ENCODE measurements around the gene TMEM106B.

Gene TMEM106B

GRCh38 chr7:12229046-12229445, 18.0 kb downstream of the TMEM106B start:
- H3K9me3 ChIP-seq (ENCODE audit: control insufficient read depth, insufficient read depth, low read length): no peaks in the 10 kb centered on the region
- H3K27me3 ChIP-seq (ENCODE audit: control insufficient read depth, insufficient read depth, low read length): no peaks in the 10 kb centered on the region
- H3K4me1 ChIP-seq (ENCODE audit: control insufficient read depth, insufficient read depth, low read length): no peaks in the 10 kb centered on the region
- no peak overlapping the region for H3K4me3 ChIP-seq (ENCODE audit: low read depth, low read length)
- H3K36me3 ChIP-seq (ENCODE audit: control insufficient read depth, insufficient read depth, low read length): peaks cover 56% of the 10 kb centered on the region
- no peak overlapping the region for H3K9ac ChIP-seq (ENCODE audit: low read depth, low read length)
- no peak overlapping the region for H3K27ac ChIP-seq (ENCODE audit: low read depth, low read length)

DNA sequence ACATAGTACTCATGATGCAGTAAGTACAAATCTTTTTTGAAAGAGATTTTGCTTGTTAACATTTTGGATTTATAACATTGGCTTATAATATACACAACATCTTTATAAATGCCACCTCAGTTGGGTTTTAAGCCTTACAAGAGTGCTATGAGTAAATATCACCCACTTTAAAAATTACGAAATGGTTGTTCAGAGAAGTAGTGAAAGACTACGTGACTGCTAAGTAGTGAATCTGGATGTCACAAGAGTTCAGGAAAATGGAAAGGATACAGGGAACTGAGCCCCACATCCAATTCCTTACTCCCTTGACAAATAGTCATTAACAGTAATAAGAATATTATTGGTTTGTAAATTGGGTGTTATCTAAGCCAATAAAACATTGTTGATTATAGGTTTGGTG, 20.0 kb downstream of the TMEM106B start:
- no peaks in the 10 kb centered on the region for H3K4me1 ChIP-seq (ENCODE audit: control insufficient read depth, insufficient read depth, low read length)
- H3K9ac ChIP-seq (ENCODE audit: low read depth, low read length): no peak overlapping the region
- no peak overlapping the region for H3K4me3 ChIP-seq (ENCODE audit: low read depth, low read length)
- no peaks in the 10 kb centered on the region for H3K27me3 ChIP-seq (ENCODE audit: control insufficient read depth, insufficient read depth, low read length)
- H3K9me3 ChIP-seq (ENCODE audit: control insufficient read depth, insufficient read depth, low read length): no peaks in the 10 kb centered on the region
- no peak overlapping the region for H3K27ac ChIP-seq (ENCODE audit: low read depth, low read length)
- peaks cover 49% of the 10 kb centered on the region for H3K36me3 ChIP-seq (ENCODE audit: control insufficient read depth, insufficient read depth, low read length)

- Histone ChIP-seq H3K27ac (ENCODE audit: low read depth, low read length) (no peak overlapping the region), H3K4me3 (ENCODE audit: low read depth, low read length) (no peak overlapping the region), H3K4me1 (ENCODE audit: control insufficient read depth, insufficient read depth, low read length) (no peaks in the 10 kb centered on the region), H3K9me3 (ENCODE audit: control insufficient read depth, insufficient read depth, low read length) (no peaks in the 10 kb centered on the region), H3K27me3 (ENCODE audit: control insufficient read depth, insufficient read depth, low read length) (no peaks in the 10 kb centered on the region), H3K9ac (ENCODE audit: low read depth, low read length) (no peak overlapping the region), H3K36me3 (ENCODE audit: control insufficient read depth, insufficient read depth, low read length) (peaks cover 35% of the 10 kb centered on the region)
Measured at GRCh38 chr7:12233175-12233574, 22.1 kb downstream of the TMEM106B start.

DNA sequence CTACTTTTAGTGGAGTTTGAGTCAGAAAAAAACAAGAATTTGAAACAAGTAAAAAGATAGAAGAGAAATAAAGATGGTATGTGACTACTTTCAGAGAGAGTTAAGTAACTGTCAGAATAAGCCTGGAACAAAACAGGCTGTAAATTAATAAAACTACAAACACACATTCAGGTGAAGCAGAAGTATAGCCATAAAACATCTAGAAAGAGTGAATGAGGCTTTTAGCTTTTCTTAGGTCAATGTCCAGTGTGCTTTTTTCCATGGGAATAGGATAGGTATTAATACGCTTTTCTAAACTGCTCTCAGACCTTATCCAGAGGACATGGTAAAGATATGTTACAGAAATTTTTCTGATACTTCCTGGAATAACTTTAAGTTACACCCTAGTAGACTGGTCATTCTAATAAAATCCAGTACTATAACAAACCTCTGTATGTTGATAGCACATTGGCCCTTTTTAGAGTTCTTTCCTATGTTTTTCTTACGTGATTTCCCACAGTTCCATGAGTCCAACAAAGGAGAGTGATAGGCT, 23.3 kb downstream of the TMEM106B start:
- H3K9me3 ChIP-seq (ENCODE audit: control insufficient read depth, insufficient read depth, low read length): no peaks in the 10 kb centered on the region
- H3K4me3 ChIP-seq (ENCODE audit: low read depth, low read length): no peak overlapping the region
- no peak overlapping the region for H3K27ac ChIP-seq (ENCODE audit: low read depth, low read length)
- no peak overlapping the region for H3K9ac ChIP-seq (ENCODE audit: low read depth, low read length)
- no peaks in the 10 kb centered on the region for H3K27me3 ChIP-seq (ENCODE audit: control insufficient read depth, insufficient read depth, low read length)
- H3K4me1 ChIP-seq (ENCODE audit: control insufficient read depth, insufficient read depth, low read length): no peaks in the 10 kb centered on the region
- peaks cover 28% of the 10 kb centered on the region for H3K36me3 ChIP-seq (ENCODE audit: control insufficient read depth, insufficient read depth, low read length)

DNA sequence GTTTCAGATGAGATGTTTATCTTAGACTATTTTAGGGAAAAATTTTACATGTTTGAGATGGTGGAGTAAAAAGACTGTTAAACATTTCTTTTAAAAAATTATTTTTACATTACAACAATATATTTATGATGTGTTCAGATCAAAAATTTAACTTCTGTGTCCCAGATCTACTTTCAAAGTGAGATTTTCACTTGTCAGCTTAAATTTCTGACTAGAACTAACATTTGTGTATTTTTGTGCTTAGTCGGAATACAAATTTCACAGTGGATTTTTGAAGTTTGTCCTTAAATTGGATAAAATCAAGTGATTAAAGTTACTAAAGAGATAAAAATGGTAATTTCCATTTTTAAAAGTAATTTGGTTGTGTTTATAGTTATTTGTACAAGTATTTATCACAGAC, 24.9 kb downstream of the TMEM106B start:
- Histone ChIP-seq H3K9me3 (ENCODE audit: control insufficient read depth, insufficient read depth, low read length) (no peaks in the 10 kb centered on the region), H3K27ac (ENCODE audit: low read depth, low read length) (no peak overlapping the region), H3K9ac (ENCODE audit: low read depth, low read length) (no peak overlapping the region)

GRCh38 chr7:12237007-12237406, 25.9 kb downstream of the TMEM106B start:
- H3K4me3 ChIP-seq (ENCODE audit: low read depth, low read length): no peak overlapping the region
- no peaks in the 10 kb centered on the region for H3K27me3 ChIP-seq (ENCODE audit: control insufficient read depth, insufficient read depth, low read length)
- H3K9ac ChIP-seq (ENCODE audit: low read depth, low read length): no peak overlapping the region
- peaks cover 9% of the 10 kb centered on the region for H3K36me3 ChIP-seq (ENCODE audit: control insufficient read depth, insufficient read depth, low read length)
- no peaks in the 10 kb centered on the region for H3K4me1 ChIP-seq (ENCODE audit: control insufficient read depth, insufficient read depth, low read length)
- H3K27ac ChIP-seq (ENCODE audit: low read depth, low read length): no peak overlapping the region
- no peaks in the 10 kb centered on the region for H3K9me3 ChIP-seq (ENCODE audit: control insufficient read depth, insufficient read depth, low read length)

More for the DNA sequence above, 24.9 kb downstream of the TMEM106B start:
- Histone ChIP-seq H3K36me3 (ENCODE audit: control insufficient read depth, insufficient read depth, low read length) (peaks cover 18% of the 10 kb centered on the region), H3K4me1 (ENCODE audit: control insufficient read depth, insufficient read depth, low read length) (no peaks in the 10 kb centered on the region), H3K4me3 (ENCODE audit: low read depth, low read length) (no peak overlapping the region), H3K27me3 (ENCODE audit: control insufficient read depth, insufficient read depth, low read length) (no peaks in the 10 kb centered on the region)

- Histone ChIP-seq H3K27ac (ENCODE audit: low read depth, low read length) (no peak overlapping the region), H3K4me3 (ENCODE audit: low read depth, low read length) (no peak overlapping the region), H3K9me3 (ENCODE audit: control insufficient read depth, insufficient read depth, low read length) (no peaks in the 10 kb centered on the region), H3K4me1 (ENCODE audit: control insufficient read depth, insufficient read depth, low read length) (no peaks in the 10 kb centered on the region), H3K27me3 (ENCODE audit: control insufficient read depth, insufficient read depth, low read length) (no peaks in the 10 kb centered on the region), H3K36me3 (ENCODE audit: control insufficient read depth, insufficient read depth, low read length) (no peaks in the 10 kb centered on the region), H3K9ac (ENCODE audit: low read depth, low read length) (no peak overlapping the region)
Measured at GRCh38 chr7:12239806-12240205, 28.7 kb downstream of the TMEM106B start.

DNA sequence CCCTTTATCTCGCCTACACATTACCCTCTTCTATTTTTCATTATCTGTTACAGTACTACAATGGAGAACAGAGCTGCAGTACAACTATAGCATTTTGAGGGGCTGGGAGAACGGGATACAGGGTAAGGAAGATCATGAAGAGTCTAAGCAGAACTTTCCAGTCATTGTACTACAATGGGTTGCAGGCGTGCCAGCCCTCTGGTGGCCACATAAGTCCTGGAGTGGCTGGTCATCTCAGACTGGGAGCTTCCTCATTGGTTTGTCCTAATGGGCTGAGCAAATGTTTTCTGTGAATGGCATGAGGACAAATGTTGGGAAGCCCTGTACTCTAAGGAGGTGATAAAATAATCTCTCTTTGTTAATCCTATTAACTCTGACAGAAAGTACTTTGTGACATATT, 33.0 kb downstream of the TMEM106B start:
- H3K36me3 ChIP-seq (ENCODE audit: control insufficient read depth, insufficient read depth, low read length): no peaks in the 10 kb centered on the region
- H3K27me3 ChIP-seq (ENCODE audit: control insufficient read depth, insufficient read depth, low read length): no peaks in the 10 kb centered on the region
- no peak overlapping the region for H3K4me3 ChIP-seq (ENCODE audit: low read depth, low read length)
- no peaks in the 10 kb centered on the region for H3K9me3 ChIP-seq (ENCODE audit: control insufficient read depth, insufficient read depth, low read length)
- H3K9ac ChIP-seq (ENCODE audit: low read depth, low read length): no peak overlapping the region
- H3K4me1 ChIP-seq (ENCODE audit: control insufficient read depth, insufficient read depth, low read length): no peaks in the 10 kb centered on the region
- no peak overlapping the region for H3K27ac ChIP-seq (ENCODE audit: low read depth, low read length)

- Histone ChIP-seq H3K4me1 (ENCODE audit: control insufficient read depth, insufficient read depth, low read length) (no peaks in the 10 kb centered on the region), H3K36me3 (ENCODE audit: control insufficient read depth, insufficient read depth, low read length) (no peaks in the 10 kb centered on the region), H3K4me3 (ENCODE audit: low read depth, low read length) (no peak overlapping the region), H3K9ac (ENCODE audit: low read depth, low read length) (no peak overlapping the region), H3K27me3 (ENCODE audit: control insufficient read depth, insufficient read depth, low read length) (no peaks in the 10 kb centered on the region), H3K27ac (ENCODE audit: low read depth, low read length) (no peak overlapping the region), H3K9me3 (ENCODE audit: control insufficient read depth, insufficient read depth, low read length) (no peaks in the 10 kb centered on the region)
Measured at GRCh38 chr7:12244694-12245093, 33.6 kb downstream of the TMEM106B start.

GRCh38 chr7:12249706-12250105, 38.6 kb downstream of the TMEM106B start:
- Histone ChIP-seq H3K4me1 (ENCODE audit: control insufficient read depth, insufficient read depth, low read length) (no peaks in the 10 kb centered on the region), H3K36me3 (ENCODE audit: control insufficient read depth, insufficient read depth, low read length) (no peaks in the 10 kb centered on the region), H3K4me3 (ENCODE audit: low read depth, low read length) (no peak overlapping the region), H3K9me3 (ENCODE audit: control insufficient read depth, insufficient read depth, low read length) (no peaks in the 10 kb centered on the region), H3K27me3 (ENCODE audit: control insufficient read depth, insufficient read depth, low read length) (no peaks in the 10 kb centered on the region), H3K27ac (ENCODE audit: low read depth, low read length) (no peak overlapping the region), H3K9ac (ENCODE audit: low read depth, low read length) (no peak overlapping the region)

DNA sequence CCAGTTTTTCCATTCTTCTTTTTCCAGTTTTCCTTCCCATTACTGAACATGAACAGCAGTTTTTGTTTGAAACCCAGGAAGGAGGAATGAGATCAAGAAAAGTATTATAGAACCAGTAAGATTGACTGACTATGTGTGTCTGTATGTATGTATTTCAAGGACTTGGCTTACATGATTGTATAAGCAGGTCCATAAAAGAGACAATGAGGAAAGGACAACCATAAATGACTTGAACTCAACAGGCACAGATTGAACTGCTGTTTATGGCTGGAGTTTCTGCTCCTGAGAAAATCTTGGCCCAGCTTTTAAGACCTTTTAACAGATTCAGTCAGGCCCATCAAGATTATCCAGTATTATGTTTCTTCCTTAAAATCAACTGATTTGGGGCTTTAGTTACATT, 39.1 kb downstream of the TMEM106B start:
- no peak overlapping the region for H3K9ac ChIP-seq (ENCODE audit: low read depth, low read length)
- H3K4me3 ChIP-seq (ENCODE audit: low read depth, low read length): no peak overlapping the region
- H3K27ac ChIP-seq (ENCODE audit: low read depth, low read length): no peak overlapping the region
- no peaks in the 10 kb centered on the region for H3K4me1 ChIP-seq (ENCODE audit: control insufficient read depth, insufficient read depth, low read length)
- no peaks in the 10 kb centered on the region for H3K9me3 ChIP-seq (ENCODE audit: control insufficient read depth, insufficient read depth, low read length)
- no peaks in the 10 kb centered on the region for H3K36me3 ChIP-seq (ENCODE audit: control insufficient read depth, insufficient read depth, low read length)
- H3K27me3 ChIP-seq (ENCODE audit: control insufficient read depth, insufficient read depth, low read length): no peaks in the 10 kb centered on the region

GRCh38 chr7:12256090-12256489, 45.0 kb downstream of the TMEM106B start:
- Histone ChIP-seq H3K9ac (ENCODE audit: low read depth, low read length) (no peak overlapping the region), H3K4me1 (ENCODE audit: control insufficient read depth, insufficient read depth, low read length) (no peaks in the 10 kb centered on the region), H3K9me3 (ENCODE audit: control insufficient read depth, insufficient read depth, low read length) (no peaks in the 10 kb centered on the region), H3K4me3 (ENCODE audit: low read depth, low read length) (no peak overlapping the region), H3K27ac (ENCODE audit: low read depth, low read length) (no peak overlapping the region), H3K36me3 (ENCODE audit: control insufficient read depth, insufficient read depth, low read length) (no peaks in the 10 kb centered on the region), H3K27me3 (ENCODE audit: control insufficient read depth, insufficient read depth, low read length) (no peaks in the 10 kb centered on the region)

All from HUES48 (cell line).